ENCODE measurements around the gene ZNF175.

Gene ZNF175

GRCh38 chr19:51570962-51571575, at the start of gene ZNF175:
Gene ZNF175 (plus strand): TSS chr19:51571283. CDS start chr19:51573330, 2,047 bp downstream.
- peak; percentile 85 for DNase-seq

GRCh38 chr19:51521357-51521756, 49.7 kb upstream of the ZNF175 start:
- DNase-seq, result no peak

- DNase-seq, result no peak
Observed at GRCh38 chr19:51521781-51522180, 49.3 kb upstream of the ZNF175 start.

GRCh38 chr19:51524666-51525264, 46.3 kb upstream of the ZNF175 start:
- DNase-seq, result no peak

- no peak for DNase-seq
Observed at GRCh38 chr19:51525651-51526050, 45.4 kb upstream of the ZNF175 start.

GRCh38 chr19:51529301-51529700, 41.8 kb upstream of the ZNF175 start:
- DNase-seq, result no peak

GRCh38 chr19:51530616-51531015, 40.5 kb upstream of the ZNF175 start:
- DNase-seq, result no peak

- DNase-seq, result no peak
Observed at GRCh38 chr19:51531349-51532315, 39.5 kb upstream of the ZNF175 start, which contains the start of gene SIGLEC6. Gene SIGLEC6 (minus strand): TSS chr19:51531670. CDS start chr19:51531648, 22 bp downstream.

GRCh38 chr19:51535535-51535934, 35.5 kb upstream of the ZNF175 start:
- no peak for DNase-seq

- no peak for DNase-seq
Observed at GRCh38 chr19:51539821-51540366, 31.2 kb upstream of the ZNF175 start.

- no peak for DNase-seq
Observed at GRCh38 chr19:51541458-51542357, 29.4 kb upstream of the ZNF175 start.

GRCh38 chr19:51542699-51543098, 28.4 kb upstream of the ZNF175 start:
- DNase-seq, result no peak

- DNase-seq, result no peak
Observed at GRCh38 chr19:51544038-51544437, 27.0 kb upstream of the ZNF175 start.

GRCh38 chr19:51546107-51546649, 24.9 kb upstream of the ZNF175 start:
- no peak for DNase-seq

- no peak for DNase-seq
Observed at GRCh38 chr19:51546650-51547396, 24.3 kb upstream of the ZNF175 start.

GRCh38 chr19:51547397-51548212, 23.5 kb upstream of the ZNF175 start:
- DNase-seq, result no peak

GRCh38 chr19:51548213-51548651, 22.9 kb upstream of the ZNF175 start:
- DNase-seq, result no peak

- DNase-seq, result no peak
Observed at GRCh38 chr19:51548891-51549305, 22.2 kb upstream of the ZNF175 start.

- DNase-seq, result no peak
Observed at GRCh38 chr19:51549533-51550324, 21.4 kb upstream of the ZNF175 start.

Measured in stimulated activated CD4-positive, alpha-beta T cell treated with anti-CD3 and anti-CD28 coated beads, Interleukin-4, amount 100 ng/mL, for 1 hour (primary cell).